SK-N-SH (cell line): Measurements from ENCODE around the gene SIL1.
"Not testable (repeated sequence)": the region's sequence is repeated elsewhere in the genome, so short reads cannot be mapped to it uniquely, and the experiment has no call there.

ENCODE experiments used
- NRF1 ChIP-seq: IDR thresholded peaks from 2 replicates; pipeline ENCODE4 v1.6.1; 2012; ENCODE audit warnings: low read depth, mild to moderate bottlenecking, low read length
- TF ChIP-seq, protein P1 (sequence below): fragments of 200-600 bp; sonication (generic); IDR thresholded peaks from 2 replicates; pipeline ENCODE4 v1.6.1; 2017; ENCODE audit warnings: antibody characterized with exemption, mild to moderate bottlenecking, moderate library complexity

DNA sequence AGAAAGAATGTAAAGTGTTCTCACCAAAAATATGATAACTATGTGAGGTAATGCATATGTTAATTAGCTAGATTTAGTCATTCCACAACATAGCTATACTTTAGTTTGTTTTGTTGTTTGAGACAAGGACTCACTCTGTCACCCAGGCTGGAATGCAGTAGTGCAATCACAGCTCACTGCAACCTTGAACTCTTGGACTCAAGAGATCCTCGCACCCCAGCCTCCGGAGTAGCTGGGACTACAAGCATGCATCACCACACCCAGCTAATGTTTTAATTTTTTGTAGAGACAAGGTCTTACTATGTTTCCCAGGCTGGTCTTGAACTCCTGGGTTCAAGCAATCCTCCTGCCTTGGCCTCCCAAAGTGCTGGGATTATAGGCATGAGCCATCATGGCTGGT lies 124.2 kb downstream of the SIL1 start:
- TF ChIP-seq NRF1 = not testable (repeated sequence)
- TF ChIP-seq, protein P1, sequence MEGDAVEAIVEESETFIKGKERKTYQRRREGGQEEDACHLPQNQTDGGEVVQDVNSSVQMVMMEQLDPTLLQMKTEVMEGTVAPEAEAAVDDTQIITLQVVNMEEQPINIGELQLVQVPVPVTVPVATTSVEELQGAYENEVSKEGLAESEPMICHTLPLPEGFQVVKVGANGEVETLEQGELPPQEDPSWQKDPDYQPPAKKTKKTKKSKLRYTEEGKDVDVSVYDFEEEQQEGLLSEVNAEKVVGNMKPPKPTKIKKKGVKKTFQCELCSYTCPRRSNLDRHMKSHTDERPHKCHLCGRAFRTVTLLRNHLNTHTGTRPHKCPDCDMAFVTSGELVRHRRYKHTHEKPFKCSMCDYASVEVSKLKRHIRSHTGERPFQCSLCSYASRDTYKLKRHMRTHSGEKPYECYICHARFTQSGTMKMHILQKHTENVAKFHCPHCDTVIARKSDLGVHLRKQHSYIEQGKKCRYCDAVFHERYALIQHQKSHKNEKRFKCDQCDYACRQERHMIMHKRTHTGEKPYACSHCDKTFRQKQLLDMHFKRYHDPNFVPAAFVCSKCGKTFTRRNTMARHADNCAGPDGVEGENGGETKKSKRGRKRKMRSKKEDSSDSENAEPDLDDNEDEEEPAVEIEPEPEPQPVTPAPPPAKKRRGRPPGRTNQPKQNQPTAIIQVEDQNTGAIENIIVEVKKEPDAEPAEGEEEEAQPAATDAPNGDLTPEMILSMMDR = not testable (repeated sequence)
